H9 (cell line): ENCODE data around the gene MYB. TPM values are rescaled to one million over a fixed set of nuclear protein-coding genes. Genes with fewer than 3 reads are reported as not detected.

Experiments
- DNase-seq: peaks from one replicate; pipeline ENCODE4 v3.0.0-alpha.2; 2017
- H2AFZ ChIP-seq: one replicate; pipeline ENCODE4 v1.6.1; 2013; ENCODE audit warnings: mild to moderate bottlenecking, low read length, control low read depth, moderate library complexity
- H2AK5ac ChIP-seq: 2 replicates; pipeline ENCODE4 v1.6.1; 2013; ENCODE audit warnings: low read length, control low read depth, mixed read lengths; ENCODE audit not compliant: insufficient read length
- H2BK120ac ChIP-seq: one replicate; pipeline ENCODE4 v1.6.1; 2013; ENCODE audit warnings: low read depth, mild to moderate bottlenecking, low read length, control low read depth, inconsistent platforms; ENCODE audit not compliant: poor library complexity, severe bottlenecking
- H2BK12ac ChIP-seq: 2 replicates; pipeline ENCODE4 v1.6.1; 2013; ENCODE audit warnings: low read length, control low read depth, mixed read lengths, low read depth; ENCODE audit not compliant: insufficient read length
- H2BK15ac ChIP-seq: 2 replicates; pipeline ENCODE4 v1.6.1; 2013; ENCODE audit warnings: low read depth, low read length, control low read depth
- H2BK20ac ChIP-seq: one replicate; pipeline ENCODE4 v1.6.1; 2013; ENCODE audit warnings: low read depth, mild to moderate bottlenecking, low read length, control low read depth, inconsistent platforms; ENCODE audit not compliant: poor library complexity, severe bottlenecking
- H2BK5ac ChIP-seq: 2 replicates; pipeline ENCODE4 v1.6.1; 2013; ENCODE audit warnings: low read length, control low read depth, mixed read lengths; ENCODE audit not compliant: insufficient read length
- H3K14ac ChIP-seq: 2 replicates; pipeline ENCODE4 v1.6.1; 2013; ENCODE audit warnings: low read length, control low read depth; ENCODE audit not compliant: insufficient read depth
- H3K18ac ChIP-seq: 2 replicates; pipeline ENCODE4 v1.6.1; 2013; ENCODE audit warnings: low read depth, mild to moderate bottlenecking, mixed read lengths, low read length, control low read depth; ENCODE audit not compliant: insufficient read length
- H3K23ac ChIP-seq: 2 replicates; pipeline ENCODE4 v1.6.1; 2013; ENCODE audit warnings: low read length, control low read depth, mixed read lengths, low read depth; ENCODE audit not compliant: insufficient read length
- H3K23me2 ChIP-seq: 2 replicates; pipeline ENCODE4 v1.6.1; 2013; ENCODE audit warnings: low read depth, mild to moderate bottlenecking, mixed read lengths, low read length, control low read depth; ENCODE audit not compliant: insufficient read length, poor library complexity, severe bottlenecking
- H3K27ac ChIP-seq: 2 replicates; pipeline ENCODE4 v1.5.1; 2013; ENCODE audit warnings: low read length, control low read depth, mixed read lengths, low read depth; ENCODE audit not compliant: insufficient read length
- H3K27me3 ChIP-seq: 2 replicates; pipeline ENCODE4 v1.6.1; 2013; ENCODE audit warnings: low read length, control low read depth, inconsistent platforms; ENCODE audit not compliant: insufficient read depth
- H3K4ac ChIP-seq: 2 replicates; pipeline ENCODE4 v1.6.1; 2013; ENCODE audit warnings: low read depth, mild to moderate bottlenecking, control low read depth, inconsistent platforms, low read length, moderate library complexity
- H3K4me1 ChIP-seq: 2 replicates; pipeline ENCODE4 v1.6.1; 2013; ENCODE audit warnings: low read length, control low read depth, inconsistent platforms; ENCODE audit not compliant: insufficient read depth
- H3K4me2 ChIP-seq: 2 replicates; pipeline ENCODE4 v1.6.1; 2013; ENCODE audit warnings: low read length, control low read depth, mixed read lengths; ENCODE audit not compliant: insufficient read length, insufficient read depth
- H3K56ac ChIP-seq: 2 replicates; pipeline ENCODE4 v1.6.1; 2013; ENCODE audit warnings: low read depth, mild to moderate bottlenecking, mixed read lengths, low read length, control low read depth; ENCODE audit not compliant: insufficient read length
- H3K79me1 ChIP-seq: 2 replicates; pipeline ENCODE4 v1.6.1; 2013; ENCODE audit warnings: low read depth, mild to moderate bottlenecking, moderate library complexity, low read length, control low read depth, inconsistent platforms; ENCODE audit not compliant: insufficient read depth, poor library complexity, severe bottlenecking
- H3K79me2 ChIP-seq: 2 replicates; pipeline ENCODE4 v1.6.1; 2013; ENCODE audit warnings: low read length, control low read depth, inconsistent platforms; ENCODE audit not compliant: insufficient read depth
- H3K9ac ChIP-seq: 2 replicates; pipeline ENCODE4 v1.6.1; 2013; ENCODE audit warnings: low read length, control low read depth, mixed read lengths; ENCODE audit not compliant: insufficient read length; ENCODE audit errors: extremely low read depth
- H3K9me3 ChIP-seq: one replicate; pipeline ENCODE4 v1.6.1; 2013; ENCODE audit warnings: low read depth, low read length, inconsistent platforms; ENCODE audit not compliant: control insufficient read depth
- H3T11ph ChIP-seq: one replicate; pipeline ENCODE4 v1.6.1; 2013; ENCODE audit warnings: mild to moderate bottlenecking, low read length, control low read depth, inconsistent platforms
- H4K20me1 ChIP-seq: one replicate; pipeline ENCODE4 v1.6.1; 2013; ENCODE audit not compliant: control insufficient read depth, insufficient read length, insufficient read depth
- H4K5ac ChIP-seq: 2 replicates; pipeline ENCODE4 v1.6.1; 2013; ENCODE audit warnings: low read depth, mild to moderate bottlenecking, mixed read lengths, low read length, control low read depth; ENCODE audit not compliant: insufficient read length
- H4K8ac ChIP-seq: replicated peaks from 2 replicates; pipeline ENCODE4 v1.6.1; 2013; ENCODE audit warnings: low read length, control low read depth, mixed read lengths, low read depth; ENCODE audit not compliant: insufficient read length
- H4K91ac ChIP-seq: 2 replicates; pipeline ENCODE4 v1.6.1; 2013; ENCODE audit warnings: low read depth, mild to moderate bottlenecking, moderate library complexity, mixed read lengths, low read length, control low read depth; ENCODE audit not compliant: insufficient read length
- H3K27ac Mint-ChIP-seq, 3 experiments: 2 replicates in 2 of 3; 3 replicates in 1 of 3; pipeline ENCODE4 v1.8.0; 2020 to 2021; ENCODE audit warnings: mixed read lengths in 3 of 3, mild to moderate bottlenecking in 1 of 3, moderate library complexity in 1 of 3
- H3K27me3 Mint-ChIP-seq: 2 replicates; pipeline ENCODE4 v1.8.0; 2021; ENCODE audit warnings: low read depth, mild to moderate bottlenecking, moderate library complexity, mixed read lengths
- H3K36me3 Mint-ChIP-seq, 3 experiments: 2 replicates in 2 of 3; 3 replicates in 1 of 3; pipeline ENCODE4 v1.8.0; 2020 to 2021; ENCODE audit warnings: low read depth in 3 of 3, mixed read lengths in 3 of 3; ENCODE audit not compliant: insufficient read depth in 1 of 3
- H3K4me1 Mint-ChIP-seq, 2 experiments: 2 replicates each; pipeline ENCODE4 v1.8.0; 2020; ENCODE audit warnings: mixed read lengths in 2 of 2
- H3K4me3 Mint-ChIP-seq, 2 experiments: 2 replicates in 1 of 2; 3 replicates in 1 of 2; pipeline ENCODE4 v1.8.0; 2020 to 2021; ENCODE audit warnings: mild to moderate bottlenecking in 2 of 2, mixed read lengths in 2 of 2, moderate library complexity in 1 of 2
- H3K9me3 Mint-ChIP-seq, 2 experiments: 2 replicates in 1 of 2; 3 replicates in 1 of 2; pipeline ENCODE4 v1.8.0; 2020; ENCODE audit warnings: mild to moderate bottlenecking in 2 of 2, mixed read lengths in 2 of 2, moderate library complexity in 1 of 2
- CTCF ChIP-seq: fragments of 200-600 bp; sonication (generic); conservative IDR thresholded peaks from 3 replicates; pipeline ENCODE4 v1.8.0; 2021; ENCODE audit warnings: antibody characterized with exemption, mild to moderate bottlenecking
- WGBS: extraction: QIAGEN DNeasy Blood & Tissue Kit; methylation state at CpG from one replicate; pipeline ENCODE4 v1.1.7; 2013; ENCODE audit warnings: missing lambda C conversion rate, low lambda C conversion rate, mixed read lengths; ENCODE audit not compliant: insufficient read length; ENCODE audit errors: extremely low coverage; 5-methylcytosine and 5-hydroxymethylcytosine counted together
- total RNA-seq: library from RNA; stranded (reverse); gene quantifications from 2 replicates; pipeline ENCODE4 v1.2.1, GENCODE V29; 2021

Gene MYB
- total RNA-seq, 1 experiment from 2014 or later, result 5.8 TPM

DNA sequence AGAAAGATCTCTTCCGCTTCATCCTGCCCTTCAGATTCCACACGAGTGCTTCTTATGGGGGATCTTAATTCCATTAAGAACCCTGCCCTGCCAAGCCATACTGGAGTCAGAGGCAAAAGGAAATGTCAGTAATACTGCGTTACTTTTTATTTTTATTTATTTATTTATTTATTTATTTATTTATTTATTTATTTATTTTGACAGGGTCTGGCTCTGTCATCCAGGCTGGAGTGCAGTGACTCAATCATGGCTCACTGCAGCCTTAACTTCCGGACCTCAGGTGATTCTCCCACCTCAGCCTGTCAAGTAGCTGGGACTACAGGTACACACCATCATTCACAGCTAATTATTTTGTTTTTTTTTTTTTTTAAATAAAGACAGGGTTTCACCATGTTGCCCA, 79.5 kb downstream of the MYB start:
- H3K56ac ChIP-seq, result no peak overlapping the region
- no peak overlapping the region for H4K8ac ChIP-seq
- no peak overlapping the region for H3K14ac ChIP-seq
- peaks cover 2% of the 10 kb centered on the region for H3K27me3 Mint-ChIP-seq
- no peaks in the 10 kb centered on the region for H3K9me3 ChIP-seq
- H2AK5ac ChIP-seq, result no peak overlapping the region
- H3K79me1 ChIP-seq, result no peaks in the 10 kb centered on the region
- no CpG with 5 or more reads among the region's 4 CpGs for WGBS
- no peak overlapping the region for H3K4me2 ChIP-seq
- peaks cover 0 to 7% (median 0%) of the 10 kb centered on the region in 3 experiments; a peak in 1 of 7 replicates for H3K36me3 Mint-ChIP-seq
- H3K27ac ChIP-seq, result no peak overlapping the region
- no peak overlapping the region for H3K4ac ChIP-seq
- no peaks in the 10 kb centered on the region for H3K23me2 ChIP-seq
- no peak overlapping the region for H3K18ac ChIP-seq
- no peak overlapping the region for H2AFZ ChIP-seq
- H2BK5ac ChIP-seq, result no peak overlapping the region
- no peak for DNase-seq
- no peak overlapping the region for H2BK120ac ChIP-seq
- no peak overlapping the region for H2BK15ac ChIP-seq
- H3K9ac ChIP-seq, result no peak overlapping the region
- TF ChIP-seq CTCF, result no peak
- no peak overlapping the region for H2BK20ac ChIP-seq
- H4K91ac ChIP-seq, result no peak overlapping the region
- no peak overlapping the region for H4K5ac ChIP-seq
- H2BK12ac ChIP-seq, result no peak overlapping the region
- no peaks in the 10 kb centered on the region for H3K9me3 Mint-ChIP-seq
- no peak overlapping the region for H3K23ac ChIP-seq
- H3K27ac Mint-ChIP-seq, result no peak overlapping the region
- H3K4me3 Mint-ChIP-seq, result no peak overlapping the region
- no peaks in the 10 kb centered on the region for H4K20me1 ChIP-seq
- no peaks in the 10 kb centered on the region for H3K4me1 ChIP-seq
- H3K4me1 Mint-ChIP-seq, result peaks cover 7 to 10% of the 10 kb centered on the region in 2 experiments
- no peak overlapping the region for H3T11ph ChIP-seq
- no peaks in the 10 kb centered on the region for H3K79me2 ChIP-seq
- no peaks in the 10 kb centered on the region for H3K27me3 ChIP-seq
